Caki2 (cell line): ENCODE data around the gene HOXA11. TPM values are rescaled to one million over a fixed set of nuclear protein-coding genes. Genes with fewer than 3 reads are reported as not detected.

ENCODE experiments used
- DNase-seq: peaks from one replicate; pipeline ENCODE4 v3.0.0-alpha.2; 2015; ENCODE audit warnings: low read depth
- in situ Hi-C: cut with HindIII; loops from 2 replicates; pipeline ENCODE4 v1.10.0; 2016; ENCODE audit warnings: low sequenced_read_pairs, low pct_unique_long_range_greater_than_20kb, mixed read lengths
- total RNA-seq: library from RNA; depleted of rRNA; stranded (reverse); fragments of >200 nt; shearing (Covaris generic); gene quantifications from 2 replicates; pipeline ENCODE4 v1.2.3, GENCODE V29; 2014; ENCODE audit warnings: low replicate concordance

The HOXA11 gene
- total RNA-seq, 1 experiment from 2014 or later: not detected

GRCh38 chr7:27145914-27146412 is 39.1 kb downstream of the HOXA11 start:
- DNase-seq: no peak
- in situ Hi-C loops: no loop called here

- in situ Hi-C loops: no loop called here
- DNase-seq: no peak
Observed at GRCh38 chr7:27145165-27145913, 39.7 kb downstream of the HOXA11 start.

- no peak for DNase-seq
- in situ Hi-C loops: no loop called here
Observed at GRCh38 chr7:27144781-27145164, 40.3 kb downstream of the HOXA11 start.

GRCh38 chr7:27143950-27144780 is 40.9 kb downstream of the HOXA11 start:
- in situ Hi-C loops: no loop called here
- DNase-seq: no peak

GRCh38 chr7:27143023-27143949 is 41.7 kb downstream of the HOXA11 start, which contains the start of gene HOXA5:
Gene HOXA5, minus strand, starts transcription at chr7:27143681. Its CDS starts 74 bp downstream, at chr7:27143607.
- DNase-seq: peak; percentile 97
- in situ Hi-C loops: no loop called here

GRCh38 chr7:27142580-27143022 is 42.4 kb downstream of the HOXA11 start:
- in situ Hi-C loops: no loop called here
- peak; percentile 58 for DNase-seq

GRCh38 chr7:27141923-27142579 is 43.0 kb downstream of the HOXA11 start:
- in situ Hi-C loops: no loop called here
- peak; percentile 73 for DNase-seq

GRCh38 chr7:27141137-27141922 is 43.7 kb downstream of the HOXA11 start:
- DNase-seq: no peak
- in situ Hi-C loops: no loop called here

GRCh38 chr7:27140126-27140857 is 44.7 kb downstream of the HOXA11 start:
- DNase-seq: no peak
- in situ Hi-C loops: no loop called here

GRCh38 chr7:27139334-27140125 is 45.5 kb downstream of the HOXA11 start:
- in situ Hi-C loops: no loop called here
- no peak for DNase-seq

- in situ Hi-C loops: no loop called here
- no peak for DNase-seq
Observed at GRCh38 chr7:27138985-27139333, 46.1 kb downstream of the HOXA11 start.

GRCh38 chr7:27138472-27138871 is 46.6 kb downstream of the HOXA11 start:
- in situ Hi-C loops: no loop called here
- DNase-seq: no peak

GRCh38 chr7:27137640-27138315 is 47.3 kb downstream of the HOXA11 start:
- peak; percentile 75 for DNase-seq

GRCh38 chr7:27134392-27134791 is 50.6 kb downstream of the HOXA11 start:
- peak; percentile 59 for DNase-seq

More at GRCh38 chr7:27137640-27138315, 47.3 kb downstream of the HOXA11 start:
- in situ Hi-C loops: no loop called here

More at GRCh38 chr7:27134392-27134791, 50.6 kb downstream of the HOXA11 start:
- in situ Hi-C loops: no loop called here
